Mesendoderm (in vitro differentiated cells): ENCODE measurements around the gene ACKR1.

ENCODE experiments used
- DNase-seq: peaks from one replicate; pipeline ENCODE4 v3.0.0; 2013
- H2AK5ac ChIP-seq: 2 replicates; pipeline ENCODE4 v1.6.1; 2013; ENCODE audit warnings: low read length, inconsistent platforms
- H2BK120ac ChIP-seq: 2 replicates; pipeline ENCODE4 v1.6.1; 2013; ENCODE audit warnings: low read depth, mild to moderate bottlenecking, low read length, moderate library complexity, mixed read lengths
- H2BK15ac ChIP-seq: replicated peaks from 2 replicates; pipeline ENCODE4 v1.6.1; 2013; ENCODE audit warnings: low read depth, mild to moderate bottlenecking, moderate library complexity
- H2BK5ac ChIP-seq: 2 replicates; pipeline ENCODE4 v1.6.1; 2013; ENCODE audit warnings: low read length, inconsistent platforms
- H3K18ac ChIP-seq: 2 replicates; pipeline ENCODE4 v1.6.1; 2013; ENCODE audit warnings: mild to moderate bottlenecking, low read length, mixed read lengths
- H3K23ac ChIP-seq: one replicate; pipeline ENCODE4 v1.6.1; 2013; ENCODE audit warnings: low read length
- H3K27ac ChIP-seq: 2 replicates; pipeline ENCODE4 v1.5.1; 2013; ENCODE audit warnings: low read depth, mild to moderate bottlenecking, inconsistent platforms, low read length, moderate library complexity
- H3K27me3 ChIP-seq: 2 replicates; pipeline ENCODE4 v1.6.1; 2013; ENCODE audit warnings: low read length, control low read depth, mild to moderate bottlenecking, inconsistent platforms; ENCODE audit not compliant: insufficient read depth, poor library complexity
- H3K36me3 ChIP-seq: 2 replicates; pipeline ENCODE4 v1.6.1; 2013; ENCODE audit warnings: low read length, inconsistent platforms; ENCODE audit not compliant: control insufficient read depth, insufficient read depth
- H3K4ac ChIP-seq: one replicate; pipeline ENCODE4 v1.6.1; 2013; ENCODE audit warnings: low read depth, mild to moderate bottlenecking, low read length, moderate library complexity
- H3K4me1 ChIP-seq: 2 replicates; pipeline ENCODE4 v1.6.1; 2013; ENCODE audit warnings: low read depth, low read length, inconsistent platforms; ENCODE audit not compliant: control insufficient read depth
- H3K4me2 ChIP-seq: 2 replicates; pipeline ENCODE4 v1.6.1; 2013; ENCODE audit warnings: low read length
- H3K4me3 ChIP-seq: 2 replicates; pipeline ENCODE4 v1.5.1; 2013; ENCODE audit warnings: mild to moderate bottlenecking, low read length
- H3K56ac ChIP-seq: one replicate; pipeline ENCODE4 v1.6.1; 2013; ENCODE audit warnings: low read length
- H3K79me1 ChIP-seq: 2 replicates; pipeline ENCODE4 v1.6.1; 2013; ENCODE audit warnings: low read length, inconsistent platforms
- H3K79me2 ChIP-seq: 2 replicates; pipeline ENCODE4 v1.6.1; 2013; ENCODE audit warnings: mild to moderate bottlenecking, low read length; ENCODE audit not compliant: control insufficient read depth, insufficient read depth
- H3K9ac ChIP-seq: 2 replicates; pipeline ENCODE4 v1.6.1; 2013; ENCODE audit warnings: low read length, inconsistent platforms
- H4K5ac ChIP-seq: one replicate; pipeline ENCODE4 v1.6.1; 2013; ENCODE audit warnings: low read length
- H4K8ac ChIP-seq: one replicate; pipeline ENCODE4 v1.6.1; 2013; ENCODE audit warnings: low read depth, mild to moderate bottlenecking, control low read depth, low read length, moderate library complexity
- WGBS: extraction: QIAGEN DNeasy Blood & Tissue Kit; methylation state at CpG from one replicate; pipeline ENCODE4 v1.1.7; 2013; ENCODE audit warnings: low lambda C conversion rate, missing lambda C conversion rate; ENCODE audit not compliant: insufficient coverage; ENCODE audit errors: extremely low coverage; 5-methylcytosine and 5-hydroxymethylcytosine counted together

Gene ACKR1

DNA sequence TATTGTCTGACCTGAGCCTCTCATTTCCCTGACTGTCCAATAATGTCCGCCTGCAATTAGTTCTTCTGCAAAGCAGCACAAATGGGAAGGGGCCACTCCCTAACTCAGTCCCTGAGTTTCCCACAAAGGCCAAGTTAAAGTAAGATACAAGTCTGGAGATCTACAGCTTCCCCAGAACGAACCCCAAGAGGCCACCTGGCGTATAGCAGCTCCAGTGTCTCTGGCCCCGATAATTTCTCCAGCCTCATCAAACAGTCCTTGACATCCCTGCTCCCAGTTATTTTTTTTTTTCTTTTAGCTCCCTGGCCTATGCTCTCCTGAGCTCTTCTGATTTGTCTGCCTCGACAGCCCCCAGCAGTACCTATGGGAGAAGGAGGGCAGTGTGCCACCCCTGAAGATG is 8.1 kb upstream of the ACKR1 start:
- no peak overlapping the region for H3K56ac ChIP-seq
- H3K4ac ChIP-seq: no peak overlapping the region
- H2BK120ac ChIP-seq: no peak overlapping the region
- H3K18ac ChIP-seq: no peak overlapping the region
- H3K27ac ChIP-seq: no peak overlapping the region
- no peak overlapping the region for H3K9ac ChIP-seq
- no peak overlapping the region for H3K23ac ChIP-seq
- H3K79me1 ChIP-seq: no peaks in the 10 kb centered on the region
- no peak overlapping the region for H3K4me2 ChIP-seq
- no peak overlapping the region for H2AK5ac ChIP-seq
- no peaks in the 10 kb centered on the region for H3K36me3 ChIP-seq
- no peak overlapping the region for H2BK5ac ChIP-seq
- no peak overlapping the region for H4K5ac ChIP-seq
- WGBS: no CpG with 5 or more reads among the region's 5 CpGs
- H2BK15ac ChIP-seq: no peak overlapping the region
- no peak overlapping the region for H3K4me3 ChIP-seq
- DNase-seq: peak; percentile 47
- no peaks in the 10 kb centered on the region for H3K27me3 ChIP-seq
- no peaks in the 10 kb centered on the region for H3K79me2 ChIP-seq
- no peaks in the 10 kb centered on the region for H3K4me1 ChIP-seq
- H4K8ac ChIP-seq: no peak overlapping the region

- peak; percentile 88 for DNase-seq
- no peak overlapping the region for H3K27ac ChIP-seq
- no peaks in the 10 kb centered on the region for H3K36me3 ChIP-seq
- H3K4me3 ChIP-seq: no peak overlapping the region
- H3K4me1 ChIP-seq: no peaks in the 10 kb centered on the region
- H4K8ac ChIP-seq: no peak overlapping the region
- no peak overlapping the region for H3K23ac ChIP-seq
- no peak overlapping the region for H2AK5ac ChIP-seq
- H2BK120ac ChIP-seq: no peak overlapping the region
- H3K79me1 ChIP-seq: no peaks in the 10 kb centered on the region
- no peak overlapping the region for H2BK5ac ChIP-seq
- H3K56ac ChIP-seq: no peak overlapping the region
- no peaks in the 10 kb centered on the region for H3K79me2 ChIP-seq
- H4K5ac ChIP-seq: no peak overlapping the region
- H3K27me3 ChIP-seq: no peaks in the 10 kb centered on the region
- no CpG with 5 or more reads among the region's 12 CpGs for WGBS
- no peak overlapping the region for H2BK15ac ChIP-seq
- H3K4me2 ChIP-seq: no peak overlapping the region
- no peak overlapping the region for H3K9ac ChIP-seq
- no peak overlapping the region for H3K4ac ChIP-seq
- no peak overlapping the region for H3K18ac ChIP-seq
Observed at GRCh38 chr1:159197561-159198557, 6.8 kb upstream of the ACKR1 start.

GRCh38 chr1:159199901-159200300 is 4.8 kb upstream of the ACKR1 start:
- Histone ChIP-seq H3K4me1 (peaks cover 1% of the 10 kb centered on the region), H3K79me2 (no peaks in the 10 kb centered on the region), H2AK5ac (no peak overlapping the region), H3K27ac (no peak overlapping the region), H3K18ac (no peak overlapping the region), H3K79me1 (no peaks in the 10 kb centered on the region), H4K5ac (no peak overlapping the region), H3K56ac (no peak overlapping the region), H2BK5ac (no peak overlapping the region), H3K4me3 (no peak overlapping the region), H3K23ac (no peak overlapping the region), H4K8ac (no peak overlapping the region), H3K27me3 (no peaks in the 10 kb centered on the region), H3K9ac (no peak overlapping the region), H3K36me3 (no peaks in the 10 kb centered on the region), H3K4ac (no peak overlapping the region), H3K4me2 (no peak overlapping the region), H2BK120ac (no peak overlapping the region), H2BK15ac (no peak overlapping the region)
- DNase-seq: no peak
- no CpG with 5 or more reads among the region's 5 CpGs for WGBS

- H3K4me3 ChIP-seq: no peak overlapping the region
- no peak overlapping the region for H3K9ac ChIP-seq
- H3K56ac ChIP-seq: no peak overlapping the region
- H3K27me3 ChIP-seq: no peaks in the 10 kb centered on the region
- peaks cover 1% of the 10 kb centered on the region for H3K4me1 ChIP-seq
- DNase-seq: no peak
- no peak overlapping the region for H4K5ac ChIP-seq
- H3K18ac ChIP-seq: no peak overlapping the region
- no peak overlapping the region for H3K23ac ChIP-seq
- no peaks in the 10 kb centered on the region for H3K36me3 ChIP-seq
- H2BK15ac ChIP-seq: no peak overlapping the region
- H2BK5ac ChIP-seq: no peak overlapping the region
- no peaks in the 10 kb centered on the region for H3K79me2 ChIP-seq
- H3K79me1 ChIP-seq: no peaks in the 10 kb centered on the region
- H2BK120ac ChIP-seq: no peak overlapping the region
- H3K4ac ChIP-seq: no peak overlapping the region
- no peak overlapping the region for H3K4me2 ChIP-seq
- H3K27ac ChIP-seq: no peak overlapping the region
- no CpG with 5 or more reads among the region's 18 CpGs for WGBS
- no peak overlapping the region for H2AK5ac ChIP-seq
- H4K8ac ChIP-seq: no peak overlapping the region
Observed at GRCh38 chr1:159200769-159201168, 3.9 kb upstream of the ACKR1 start.

DNA sequence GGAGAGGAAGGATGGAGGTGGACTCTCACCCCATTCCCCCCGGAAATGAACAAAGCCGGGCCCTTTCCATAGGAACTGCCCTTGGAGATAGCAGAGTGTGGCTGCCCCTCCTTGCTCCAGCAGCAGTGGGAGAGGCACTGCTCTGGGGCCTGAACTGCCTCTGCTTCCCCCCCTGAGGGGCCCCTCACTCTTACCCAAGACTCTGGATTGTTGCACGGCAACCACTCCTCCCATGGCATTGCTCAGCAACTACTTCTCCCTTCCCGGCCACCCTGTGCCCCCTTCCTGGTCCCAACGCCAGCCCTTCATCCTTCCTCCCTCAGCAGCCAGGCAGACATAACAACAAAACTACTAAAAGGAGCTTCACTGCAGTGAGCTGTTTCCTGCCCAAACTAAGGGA is 3.0 kb upstream of the ACKR1 start:
- no peaks in the 10 kb centered on the region for H3K79me1 ChIP-seq
- peaks cover 1% of the 10 kb centered on the region for H3K4me1 ChIP-seq
- no peak overlapping the region for H3K27ac ChIP-seq
- no peak overlapping the region for H2BK5ac ChIP-seq
- H3K18ac ChIP-seq: no peak overlapping the region
- H3K9ac ChIP-seq: no peak overlapping the region
- no peak overlapping the region for H2BK120ac ChIP-seq
- no peaks in the 10 kb centered on the region for H3K79me2 ChIP-seq
- H3K4ac ChIP-seq: no peak overlapping the region
- no peak overlapping the region for H3K4me3 ChIP-seq
- no peak overlapping the region for H3K4me2 ChIP-seq
- H4K8ac ChIP-seq: no peak overlapping the region
- H2BK15ac ChIP-seq: no peak overlapping the region
- H3K23ac ChIP-seq: no peak overlapping the region
- no peaks in the 10 kb centered on the region for H3K36me3 ChIP-seq
- H2AK5ac ChIP-seq: no peak overlapping the region
- no CpG with 5 or more reads among the region's 5 CpGs for WGBS
- no peak overlapping the region for H3K56ac ChIP-seq
- no peak for DNase-seq
- H4K5ac ChIP-seq: no peak overlapping the region
- no peaks in the 10 kb centered on the region for H3K27me3 ChIP-seq
